CD4-positive, alpha-beta T cell (primary cell): Measurements from ENCODE around the gene EFS. TPM values are rescaled to one million over a fixed set of nuclear protein-coding genes. Genes with fewer than 3 reads are reported as not detected.

Experiments used
- ATAC-seq: fragments of 200-7000 bp; cut with Tn5 transposase; one replicate; pipeline ENCODE4 v1.10.0; 2022; ENCODE audit warnings: mild to moderate bottlenecking; ENCODE audit not compliant: poor library complexity
- CTCF ChIA-PET: fragments of 350-600 bp; sonication (Branson Sonifier 250); formaldehyde crosslinking; loops from one replicate; lab custom pipeline; 2021; ENCODE audit warnings: antibody characterized with exemption, inconsistent platforms; lab: Charles Lee
- POLR2A ChIA-PET: fragments of 350-600 bp; sonication (Branson Sonifier 250); formaldehyde crosslinking; loops from one replicate; lab custom pipeline; 2021; ENCODE audit warnings: antibody characterized with exemption, inconsistent platforms; lab: Charles Lee
- DNase-seq, 14 experiments: peaks; one replicate each; pipeline ENCODE4 v3.0.0-alpha.2; 2013 to 2020; ENCODE audit warnings: mixed read lengths in 2 of 14
- H3K27ac ChIP-seq, 2 donors: one replicate each; pipeline versions ENCODE4 v1.5.1 to v1.7.0; 2013; ENCODE audit warnings: low read length in 2 of 2, low read depth in 1 of 2, mild to moderate bottlenecking in 1 of 2
- H3K27me3 ChIP-seq, 2 experiments: 1 replicate in 1 of 2; 2 replicates in 1 of 2; pipeline versions ENCODE4 v1.6.1 to v1.7.0; 2013; ENCODE audit warnings: low read length in 2 of 2, control low read depth in 1 of 2, mild to moderate bottlenecking in 1 of 2, moderate library complexity in 1 of 2; ENCODE audit not compliant: insufficient read depth in 2 of 2, control insufficient read depth in 1 of 2
- H3K36me3 ChIP-seq: one replicate; pipeline ENCODE4 v1.6.1; 2013; ENCODE audit warnings: low read length, control low read depth; ENCODE audit not compliant: insufficient read depth
- H3K4me1 ChIP-seq: one replicate; pipeline ENCODE4 v1.6.1; 2013; ENCODE audit warnings: low read length, control low read depth; ENCODE audit not compliant: insufficient read depth
- H3K4me3 ChIP-seq: one replicate; pipeline ENCODE4 v1.5.1; 2013; ENCODE audit warnings: mild to moderate bottlenecking, low read length, moderate library complexity
- H3K9me3 ChIP-seq, 2 experiments: 1 replicate in 1 of 2; 2 replicates in 1 of 2; pipeline versions ENCODE4 v1.6.1 to v1.7.0; 2013; ENCODE audit warnings: low read length in 2 of 2, mild to moderate bottlenecking in 2 of 2, control low read depth in 1 of 2, moderate library complexity in 1 of 2; ENCODE audit not compliant: control insufficient read depth in 1 of 2, insufficient read depth in 1 of 2
- H3K27ac Mint-ChIP-seq: one replicate; pipeline ENCODE4 v1.8.0; 2020; ENCODE audit warnings: mixed read lengths
- H3K27me3 Mint-ChIP-seq: one replicate; pipeline ENCODE4 v1.8.0; 2021; ENCODE audit warnings: mixed read lengths
- H3K36me3 Mint-ChIP-seq: one replicate; pipeline ENCODE4 v1.8.0; 2021; ENCODE audit warnings: low read depth, mixed read lengths
- H3K4me1 Mint-ChIP-seq: one replicate; pipeline ENCODE4 v1.8.0; 2021; ENCODE audit warnings: low read depth, mixed read lengths
- H3K4me3 Mint-ChIP-seq: one replicate; pipeline ENCODE4 v1.8.0; 2020; ENCODE audit warnings: mild to moderate bottlenecking, mixed read lengths
- H3K9me3 Mint-ChIP-seq: one replicate; pipeline ENCODE4 v1.8.0; 2020; ENCODE audit warnings: mixed read lengths
- CTCF ChIP-seq: fragments of 200-600 bp; IDR thresholded peaks from one replicate; pipeline ENCODE4 v1.8.0; 2022; ENCODE audit warnings: antibody characterized with exemption, mild to moderate bottlenecking
- intact Hi-C, 2 experiments: fragments of 100-400 bp; cut with DNase I in 1 of 2; cut with micrococcal nuclease in 1 of 2; formaldehyde crosslinking; loops; one replicate each; pipeline versions ENCODE4 v1.15.1 to v1.9.0; 2023 to 2025; cut with DNase I, micrococcal nuclease
- total RNA-seq, 174 experiments: library from RNA in 2 of 174; stranded (reverse) in 2 of 174; gene quantifications; one replicate each; pipeline ENCODE4 v1.2.3 and lab custom pipeline; 2021 to 2026

EFS gene
- total RNA-seq, 2 experiments from 2014 or later = not detected

GRCh38 chr14:23324993-23325392, 40.0 kb downstream of the EFS start:
- H3K9me3 Mint-ChIP-seq = no peaks in the 10 kb centered on the region
- ATAC-seq (no peak), DNase-seq (no peak)
- H3K36me3 ChIP-seq = peaks cover 32% of the 10 kb centered on the region
- peaks cover 50% of the 10 kb centered on the region for H3K36me3 Mint-ChIP-seq
- H3K4me3 ChIP-seq = no peak overlapping the region
- peaks cover 34% of the 10 kb centered on the region for H3K4me1 Mint-ChIP-seq
- no peaks in the 10 kb centered on the region for H3K9me3 ChIP-seq
- no peak overlapping the region for H3K27ac Mint-ChIP-seq
- intact Hi-C loops = loop anchor here (5.0 to 10.0 kb wide), 7 partner anchors 38 to 400 kb away; partner anchors contain the start of genes HOMEZ (in 2 of the 2), ACIN1 (in 1 of the 2), C14orf119 (in 1 of the 2) and PRMT5 (in 1 of the 2)
- TF ChIP-seq CTCF = no peak
- no peak overlapping the region for H3K27ac ChIP-seq
- CTCF ChIA-PET = no interaction called here
- H3K4me1 ChIP-seq = peaks cover 30% of the 10 kb centered on the region
- no peak overlapping the region for H3K4me3 Mint-ChIP-seq
- POLR2A ChIA-PET = interaction anchor here (0.7 kb wide), 1 partner anchor 225 kb away, joined by 3 read pairs; no protein-coding TSS in a partner anchor
- H3K27me3 ChIP-seq = no peaks in the 10 kb centered on the region
- H3K27me3 Mint-ChIP-seq = no peaks in the 10 kb centered on the region

DNA sequence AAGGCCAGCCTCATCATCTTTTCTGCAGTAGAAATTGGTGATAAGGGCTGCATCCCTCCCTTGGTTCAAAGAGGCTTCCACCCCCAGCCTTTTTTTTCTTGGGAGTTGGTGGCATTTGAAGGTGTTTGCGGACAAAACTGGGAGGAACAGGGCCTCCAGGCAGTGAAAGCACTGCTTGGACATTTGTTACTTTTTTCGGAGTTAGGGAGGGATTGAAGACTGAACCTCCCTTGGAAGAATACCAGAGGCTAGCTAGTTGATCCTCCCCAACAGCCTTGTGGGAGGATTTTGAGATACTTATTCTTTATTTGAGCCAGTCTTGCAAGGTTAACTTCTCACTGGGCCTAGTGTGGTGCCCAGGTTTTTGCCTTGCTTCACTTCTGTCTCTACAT, 40.5 kb downstream of the EFS start:
- Histone ChIP-seq H3K4me3 (no peak overlapping the region), H3K4me1 (peaks cover 33% of the 10 kb centered on the region), H3K27me3 (no peaks in the 10 kb centered on the region), H3K9me3 (no peaks in the 10 kb centered on the region), H3K36me3 (peaks cover 32% of the 10 kb centered on the region), H3K27ac (no peak overlapping the region)
- Mint-ChIP-seq H3K4me3 (no peak overlapping the region), H3K4me1 (peaks cover 39% of the 10 kb centered on the region), H3K36me3 (peaks cover 50% of the 10 kb centered on the region), H3K9me3 (no peaks in the 10 kb centered on the region), H3K27me3 (no peaks in the 10 kb centered on the region), H3K27ac (no peak overlapping the region)
- TF ChIP-seq CTCF = no peak
- ATAC-seq = no peak
- intact Hi-C loops = loop anchor here (5.0 to 10.0 kb wide), 6 partner anchors 37 to 400 kb away; partner anchors contain the start of genes HOMEZ (in 2 of the 2), ACIN1 (in 1 of the 2), C14orf119 (in 1 of the 2) and PRMT5 (in 1 of the 2)
- ChIA-PET CTCF (no interaction called here), POLR2A (interaction anchor here (0.7 kb wide), 1 partner anchor 225 kb away, joined by 3 read pairs; no protein-coding TSS in a partner anchor)
- no peak for DNase-seq

GRCh38 chr14:23323838-23324454, 41.0 kb downstream of the EFS start:
- Mint-ChIP-seq H3K4me1 (peaks cover 39% of the 10 kb centered on the region), H3K27me3 (no peaks in the 10 kb centered on the region), H3K36me3 (peaks cover 50% of the 10 kb centered on the region), H3K4me3 (no peak overlapping the region), H3K9me3 (no peaks in the 10 kb centered on the region), H3K27ac (peak overlapping the region; percentile 92)
- TF ChIP-seq CTCF = no peak
- H3K36me3 ChIP-seq = peaks cover 32% of the 10 kb centered on the region
- H3K27me3 ChIP-seq = no peaks in the 10 kb centered on the region
- ChIA-PET CTCF (interaction anchor here (4.1 kb wide), 1 partner anchor 23 kb away, joined by 66 read pairs; the partner anchor contains the start of gene PPP1R3E), POLR2A (interaction anchor here (7.0 kb wide), 1 partner anchor 20 kb away, joined by 455 read pairs; the partner anchor contains the start of genes BCL2L2 and PPP1R3E)
- DNase-seq = no peak
- H3K9me3 ChIP-seq = no peaks in the 10 kb centered on the region
- intact Hi-C loops = loop anchor here (5.0 to 10.0 kb wide), 6 partner anchors 37 to 399 kb away; partner anchors contain the start of genes HOMEZ (in 2 of the 2), ACIN1 (in 1 of the 2), C14orf119 (in 1 of the 2) and PRMT5 (in 1 of the 2)
- H3K4me1 ChIP-seq = peaks cover 33% of the 10 kb centered on the region
- no peak for ATAC-seq
- no peak overlapping the region for H3K4me3 ChIP-seq
- no peak overlapping the region for H3K27ac ChIP-seq
